Measurements from ENCODE around the gene ZNF789. TPM values are rescaled to one million over a fixed set of nuclear protein-coding genes. Genes with fewer than 3 reads are reported as not detected.

The ZNF789 gene
- total RNA-seq, 1 donor from 2014 or later = 21.7 TPM

GRCh38 chr7:99525713-99526440 is 53.2 kb downstream of the ZNF789 start:
- Histone ChIP-seq H3K9me3 (ENCODE audit: insufficient read depth, low read depth, low read length) (peaks cover 12% of the 10 kb centered on the region), H3K36me3 (ENCODE audit: insufficient read depth, low read length) (peaks cover 29% of the 10 kb centered on the region), H3K27ac (ENCODE audit: low read depth, low read length) (no peak overlapping the region), H3K4me3 (ENCODE audit: insufficient read depth, low read depth, low read length) (no peak overlapping the region), H3K9ac (ENCODE audit: low read length) (no peak overlapping the region), H3K4me2 (ENCODE audit: low read length) (no peak overlapping the region), H3K4me1 (ENCODE audit: insufficient read depth, low read length) (no peaks in the 10 kb centered on the region), H3K27me3 (ENCODE audit: insufficient read depth, low read length) (no peaks in the 10 kb centered on the region), H4K20me1 (ENCODE audit: insufficient read depth, low read length) (no peaks in the 10 kb centered on the region), H2AFZ (ENCODE audit: low read depth, low read length) (no peak overlapping the region), H3K79me2 (ENCODE audit: insufficient read depth, low read length) (no peaks in the 10 kb centered on the region)
- no peaks in the 10 kb centered on the region for H3K4me1 Mint-ChIP-seq (ENCODE audit: low read depth, unreplicated experiment)
- TF ChIP-seq EZH2 (IDR thresholded peaks at IDR 0.05; ENCODE audit: insufficient read depth, low read length) (no peak), CTCF (IDR thresholded peaks at IDR 0.05; ENCODE audit: insufficient read depth, low read depth, low read length) (peak; percentile 12)
- H3K27me3 Mint-ChIP-seq (ENCODE audit: low read depth, unreplicated experiment) = no peaks in the 10 kb centered on the region
- peaks cover 22% of the 10 kb centered on the region for H3K9me3 Mint-ChIP-seq (ENCODE audit: unreplicated experiment)
- no peak overlapping the region for H3K4me3 Mint-ChIP-seq (ENCODE audit: unreplicated experiment)
- no peak for FAIRE-seq
- no peak for DNase-seq (ENCODE audit: low read depth)
- H3K36me3 Mint-ChIP-seq (ENCODE audit: low read depth, unreplicated experiment) = peaks cover 48% of the 10 kb centered on the region
- H3K27ac Mint-ChIP-seq (ENCODE audit: unreplicated experiment) = no peak overlapping the region

- Histone ChIP-seq H3K79me2 (ENCODE audit: insufficient read depth, low read length) (no peaks in the 10 kb centered on the region), H3K9ac (ENCODE audit: low read length) (no peak overlapping the region), H3K27me3 (ENCODE audit: insufficient read depth, low read length) (no peaks in the 10 kb centered on the region), H4K20me1 (ENCODE audit: insufficient read depth, low read length) (no peaks in the 10 kb centered on the region), H3K4me1 (ENCODE audit: insufficient read depth, low read length) (no peaks in the 10 kb centered on the region), H3K27ac (ENCODE audit: low read depth, low read length) (no peak overlapping the region), H2AFZ (ENCODE audit: low read depth, low read length) (no peak overlapping the region), H3K9me3 (ENCODE audit: insufficient read depth, low read depth, low read length) (peaks cover 48% of the 10 kb centered on the region), H3K4me2 (ENCODE audit: low read length) (no peak overlapping the region), H3K4me3 (ENCODE audit: insufficient read depth, low read depth, low read length) (peak overlapping the region; percentile 14), H3K36me3 (ENCODE audit: insufficient read depth, low read length) (peaks cover 39% of the 10 kb centered on the region)
- Mint-ChIP-seq H3K27ac (ENCODE audit: unreplicated experiment) (no peak overlapping the region), H3K9me3 (ENCODE audit: unreplicated experiment) (peaks cover 57% of the 10 kb centered on the region), H3K36me3 (ENCODE audit: low read depth, unreplicated experiment) (peaks cover 66% of the 10 kb centered on the region), H3K4me3 (ENCODE audit: unreplicated experiment) (no peak overlapping the region), H3K4me1 (ENCODE audit: low read depth, unreplicated experiment) (no peaks in the 10 kb centered on the region), H3K27me3 (ENCODE audit: low read depth, unreplicated experiment) (no peaks in the 10 kb centered on the region)
- DNase-seq (ENCODE audit: low read depth) (peak; percentile 9), FAIRE-seq (no peak)
- TF ChIP-seq CTCF (IDR thresholded peaks at IDR 0.05; ENCODE audit: insufficient read depth, low read depth, low read length) (no peak), EZH2 (IDR thresholded peaks at IDR 0.05; ENCODE audit: insufficient read depth, low read length) (no peak)
These were observed 58.7 kb downstream of the ZNF789 start for GRCh38 chr7:99531354-99531765.

- TF ChIP-seq EZH2 (IDR thresholded peaks at IDR 0.05; ENCODE audit: insufficient read depth, low read length) (no peak), CTCF (IDR thresholded peaks at IDR 0.05; ENCODE audit: insufficient read depth, low read depth, low read length) (no peak)
- H3K4me3 Mint-ChIP-seq (ENCODE audit: unreplicated experiment) = no peak overlapping the region
- peaks cover 53% of the 10 kb centered on the region for H3K36me3 Mint-ChIP-seq (ENCODE audit: low read depth, unreplicated experiment)
- Histone ChIP-seq H3K27ac (ENCODE audit: low read depth, low read length) (no peak overlapping the region), H3K36me3 (ENCODE audit: insufficient read depth, low read length) (peaks cover 23% of the 10 kb centered on the region), H3K4me2 (ENCODE audit: low read length) (no peak overlapping the region), H3K79me2 (ENCODE audit: insufficient read depth, low read length) (no peaks in the 10 kb centered on the region), H4K20me1 (ENCODE audit: insufficient read depth, low read length) (no peaks in the 10 kb centered on the region), H3K27me3 (ENCODE audit: insufficient read depth, low read length) (no peaks in the 10 kb centered on the region), H3K4me3 (ENCODE audit: insufficient read depth, low read depth, low read length) (no peak overlapping the region), H2AFZ (ENCODE audit: low read depth, low read length) (no peak overlapping the region), H3K4me1 (ENCODE audit: insufficient read depth, low read length) (no peaks in the 10 kb centered on the region), H3K9ac (ENCODE audit: low read length) (no peak overlapping the region), H3K9me3 (ENCODE audit: insufficient read depth, low read depth, low read length) (peaks cover 45% of the 10 kb centered on the region)
- H3K27ac Mint-ChIP-seq (ENCODE audit: unreplicated experiment) = no peak overlapping the region
- FAIRE-seq = no peak
- H3K9me3 Mint-ChIP-seq (ENCODE audit: unreplicated experiment) = peaks cover 52% of the 10 kb centered on the region
- H3K27me3 Mint-ChIP-seq (ENCODE audit: low read depth, unreplicated experiment) = no peaks in the 10 kb centered on the region
- no peak for DNase-seq (ENCODE audit: low read depth)
- H3K4me1 Mint-ChIP-seq (ENCODE audit: low read depth, unreplicated experiment) = no peaks in the 10 kb centered on the region
These were observed 63.0 kb downstream of the ZNF789 start for GRCh38 chr7:99535667-99536066.

All from astrocyte (in vitro differentiated cells and primary cell).